Subcutaneous abdominal adipose tissue (tissue), 5 donors: ENCODE measurements around the gene MBD6.

ENCODE experiments used
- H3K27ac ChIP-seq: one replicate; pipeline ENCODE4 v1.7.0; 2013; ENCODE audit warnings: low read depth, mild to moderate bottlenecking, inconsistent platforms, low read length, moderate library complexity
- H3K27me3 ChIP-seq, 5 donors: one replicate each; pipeline ENCODE4 v1.7.0; 2013; ENCODE audit warnings: low read length in 5 of 5, inconsistent platforms in 1 of 5; ENCODE audit not compliant: control insufficient read depth in 5 of 5, insufficient read depth in 4 of 5
- H3K36me3 ChIP-seq, 5 donors: one replicate each; pipeline ENCODE4 v1.7.0; 2013; ENCODE audit warnings: low read length in 5 of 5; ENCODE audit not compliant: control insufficient read depth in 5 of 5, insufficient read depth in 5 of 5
- H3K4me1 ChIP-seq, 5 donors: one replicate each; pipeline ENCODE4 v1.7.0; 2013; ENCODE audit warnings: low read length in 5 of 5, mild to moderate bottlenecking in 3 of 5, moderate library complexity in 1 of 5; ENCODE audit not compliant: control insufficient read depth in 5 of 5, insufficient read depth in 5 of 5
- H3K4me3 ChIP-seq, 5 donors: one replicate each; pipeline ENCODE4 v1.7.0; 2013; ENCODE audit warnings: low read length in 5 of 5, low read depth in 1 of 5
- H3K9ac ChIP-seq, 5 donors: one replicate each; pipeline ENCODE4 v1.7.0; 2013; ENCODE audit warnings: low read length in 5 of 5, mild to moderate bottlenecking in 4 of 5, moderate library complexity in 3 of 5
- H3K9me3 ChIP-seq, 5 donors: one replicate each; pipeline ENCODE4 v1.7.0; 2013; ENCODE audit warnings: low read length in 5 of 5; ENCODE audit not compliant: control insufficient read depth in 5 of 5
- donor health status: healthy.
- donor health status: healthy.
- donor health status: healthy.
- donor health status: healthy.
- donor health status: healthy.

The MBD6 gene

GRCh38 chr12:57522011-57522886 is at the start of gene MBD6:
TSS of gene MBD6 (plus strand) at chr12:57522824. CDS start at chr12:57524304, 1,480 bp downstream.
- peak within 1 kb of the TSS; percentile 99 for H3K27ac ChIP-seq
- peak within 1 kb of the TSS; percentile 75 to 92 (median 87) for H3K9ac ChIP-seq
- H3K27me3 ChIP-seq: no peaks in the 10 kb centered on the region
- peaks cover 25 to 71% (median 67%) of the 10 kb centered on the region in 5 donors for H3K4me1 ChIP-seq
- H3K36me3 ChIP-seq: peaks cover 0 to 39% (median 36%) of the 10 kb centered on the region in 5 donors
- no peaks in the 10 kb centered on the region for H3K9me3 ChIP-seq
- peak within 1 kb of the TSS; percentile 70 to 97 (median 82) for H3K4me3 ChIP-seq

GRCh38 chr12:57473392-57473791 is 49.2 kb upstream of the MBD6 start:
- H3K9me3 ChIP-seq: no peaks in the 10 kb centered on the region
- H3K4me1 ChIP-seq: peaks cover 0 to 22% (median 18%) of the 10 kb centered on the region in 5 donors
- H3K4me3 ChIP-seq: no peak overlapping the region
- H3K27me3 ChIP-seq: peaks cover 7 to 51% (median 38%) of the 10 kb centered on the region in 5 donors
- H3K36me3 ChIP-seq: peaks cover 0 to 29% (median 0%) of the 10 kb centered on the region in 5 donors
- no peak overlapping the region for H3K27ac ChIP-seq
- no peak overlapping the region for H3K9ac ChIP-seq

GRCh38 chr12:57473886-57474285 is 48.7 kb upstream of the MBD6 start:
- peaks cover 0 to 29% (median 0%) of the 10 kb centered on the region in 5 donors for H3K36me3 ChIP-seq
- no peak overlapping the region for H3K9ac ChIP-seq
- peaks cover 0 to 26% (median 22%) of the 10 kb centered on the region in 5 donors for H3K4me1 ChIP-seq
- H3K27me3 ChIP-seq: peaks cover 7 to 54% (median 38%) of the 10 kb centered on the region in 5 donors
- H3K4me3 ChIP-seq: no peak overlapping the region
- no peaks in the 10 kb centered on the region for H3K9me3 ChIP-seq
- H3K27ac ChIP-seq: no peak overlapping the region

- Histone ChIP-seq H3K36me3 (peaks cover 0 to 25% (median 0%) of the 10 kb centered on the region in 5 donors), H3K4me3 (no peak overlapping the region), H3K9me3 (no peaks in the 10 kb centered on the region), H3K9ac (no peak overlapping the region), H3K4me1 (peaks cover 0 to 32% (median 27%) of the 10 kb centered on the region in 5 donors), H3K27ac (no peak overlapping the region), H3K27me3 (peaks cover 7 to 53% (median 35%) of the 10 kb centered on the region in 5 donors)
Measured at GRCh38 chr12:57474430-57474829, 48.2 kb upstream of the MBD6 start.

GRCh38 chr12:57474862-57475261 is 47.8 kb upstream of the MBD6 start:
- H3K4me3 ChIP-seq: peak overlapping the region in 1 of 5 donors; percentile 63
- no peak overlapping the region for H3K27ac ChIP-seq
- H3K9me3 ChIP-seq: no peaks in the 10 kb centered on the region
- H3K36me3 ChIP-seq: peaks cover 0 to 23% (median 0%) of the 10 kb centered on the region in 5 donors
- peaks cover 0 to 35% (median 27%) of the 10 kb centered on the region in 5 donors for H3K4me1 ChIP-seq
- no peak overlapping the region for H3K9ac ChIP-seq
- peaks cover 7 to 52% (median 34%) of the 10 kb centered on the region in 5 donors for H3K27me3 ChIP-seq

- Histone ChIP-seq H3K27ac (no peak overlapping the region), H3K4me3 (peak overlapping the region in 4 of 5 donors; percentile 47 to 63 (median 54)), H3K27me3 (peaks cover 7 to 49% (median 31%) of the 10 kb centered on the region in 5 donors), H3K9me3 (no peaks in the 10 kb centered on the region), H3K4me1 (peaks cover 0 to 35% (median 27%) of the 10 kb centered on the region in 5 donors), H3K9ac (peak overlapping the region in 3 of 5 donors; percentile 18 to 68 (median 22)), H3K36me3 (peaks cover 0 to 19% (median 0%) of the 10 kb centered on the region in 5 donors)
Measured at GRCh38 chr12:57475271-57476161, 47.1 kb upstream of the MBD6 start.

- peak overlapping the region; percentile 48 to 71 (median 55) for H3K4me3 ChIP-seq
- peak overlapping the region in 3 of 5 donors; percentile 48 to 71 (median 68) for H3K9ac ChIP-seq
- peaks cover 7 to 44% (median 31%) of the 10 kb centered on the region in 5 donors for H3K27me3 ChIP-seq
- H3K36me3 ChIP-seq: peaks cover 0 to 19% (median 0%) of the 10 kb centered on the region in 5 donors
- no peaks in the 10 kb centered on the region for H3K9me3 ChIP-seq
- H3K4me1 ChIP-seq: peaks cover 0 to 35% (median 27%) of the 10 kb centered on the region in 5 donors
- no peak overlapping the region for H3K27ac ChIP-seq
Measured at GRCh38 chr12:57476162-57476992, 46.2 kb upstream of the MBD6 start.

GRCh38 chr12:57476993-57477709 is 45.5 kb upstream of the MBD6 start:
- Histone ChIP-seq H3K27me3 (peaks cover 7 to 41% (median 31%) of the 10 kb centered on the region in 5 donors), H3K4me3 (peak overlapping the region; percentile 39 to 71 (median 55)), H3K27ac (no peak overlapping the region), H3K36me3 (peaks cover 0 to 18% (median 0%) of the 10 kb centered on the region in 5 donors), H3K9me3 (no peaks in the 10 kb centered on the region), H3K4me1 (peaks cover 0 to 35% (median 27%) of the 10 kb centered on the region in 5 donors), H3K9ac (peak overlapping the region in 3 of 5 donors; percentile 48 to 71 (median 68))
